ENCODE data around the gene ARL15.

Gene ARL15

GRCh38 chr5:54022223-54022622 is 288.1 kb downstream of the ARL15 start:
- peak; percentile 14 for DNase-seq (ENCODE audit: low spot score)

GRCh38 chr5:54021431-54022164 is 288.8 kb downstream of the ARL15 start:
- peak; percentile 49 for DNase-seq (ENCODE audit: low spot score)

- DNase-seq (ENCODE audit: low spot score): no peak
Observed at GRCh38 chr5:54018438-54018837, 291.9 kb downstream of the ARL15 start.

- DNase-seq (ENCODE audit: low spot score): no peak
Observed at GRCh38 chr5:54017580-54017979, 292.8 kb downstream of the ARL15 start.

GRCh38 chr5:54013556-54014194 is 296.7 kb downstream of the ARL15 start:
- no peak for DNase-seq (ENCODE audit: low spot score)

- no peak for DNase-seq (ENCODE audit: low spot score)
Observed at GRCh38 chr5:54009828-54010227, 300.5 kb downstream of the ARL15 start.

- DNase-seq (ENCODE audit: low spot score): no peak
Observed at GRCh38 chr5:54009357-54009756, 301.0 kb downstream of the ARL15 start.

- DNase-seq (ENCODE audit: low spot score): no peak
Observed at GRCh38 chr5:54007827-54008777, 302.3 kb downstream of the ARL15 start.

GRCh38 chr5:54004697-54005096 is 305.7 kb downstream of the ARL15 start:
- DNase-seq (ENCODE audit: low spot score): no peak

- DNase-seq (ENCODE audit: low spot score): no peak
Observed at GRCh38 chr5:54002779-54003178, 307.6 kb downstream of the ARL15 start.

GRCh38 chr5:54001976-54002775 is 308.2 kb downstream of the ARL15 start:
- DNase-seq (ENCODE audit: low spot score): no peak

GRCh38 chr5:54000011-54000410 is 310.4 kb downstream of the ARL15 start:
- no peak for DNase-seq (ENCODE audit: low spot score)

GRCh38 chr5:53997736-53998627 is 312.4 kb downstream of the ARL15 start:
- no peak for DNase-seq (ENCODE audit: low spot score)

- no peak for DNase-seq (ENCODE audit: low spot score)
Observed at GRCh38 chr5:53996008-53996407, 314.4 kb downstream of the ARL15 start.

- DNase-seq (ENCODE audit: low spot score): no peak
Observed at GRCh38 chr5:53994148-53994547, 316.2 kb downstream of the ARL15 start.

- DNase-seq (ENCODE audit: low spot score): peak; percentile 34
Observed at GRCh38 chr5:53991942-53992341, 318.4 kb downstream of the ARL15 start.

GRCh38 chr5:53987101-53987500 is 323.3 kb downstream of the ARL15 start:
- DNase-seq (ENCODE audit: low spot score): no peak

- no peak for DNase-seq (ENCODE audit: low spot score)
Observed at GRCh38 chr5:53985796-53986195, 324.6 kb downstream of the ARL15 start.

- DNase-seq (ENCODE audit: low spot score): no peak
Observed at GRCh38 chr5:53984971-53985370, 325.4 kb downstream of the ARL15 start.

- no peak for DNase-seq (ENCODE audit: low spot score)
Observed at GRCh38 chr5:53983568-53984460, 326.6 kb downstream of the ARL15 start.

Measured in NAMALWA (cell line).